OCI-LY7 (cell line): ENCODE data around the gene C1orf115. TPM values are rescaled to one million over a fixed set of nuclear protein-coding genes. Genes with fewer than 3 reads are reported as not detected.
"Not testable (repeated sequence)": the region's sequence is repeated elsewhere in the genome, so short reads cannot be mapped to it uniquely, and the experiment has no call there.

Experiments used
- BruUV-seq: library from RNA; stranded (reverse); fragments of 400-500 nt; replicated peaks from 2 replicates; lab custom pipeline; 2021; lab: Mats Ljungman, UMichigan
- CTCF ChIA-PET: fragments of 300-600 bp; sonication (Branson Sonifier 250); formaldehyde crosslinking; loops from one replicate; lab custom pipeline; 2022; ENCODE audit warnings: antibody characterized with exemption; ENCODE audit not compliant: unreplicated experiment; lab: Charles Lee
- POLR2A ChIA-PET: fragments of 300-600 bp; sonication (Branson Sonifier 250); formaldehyde crosslinking; loops from one replicate; lab custom pipeline; 2022; ENCODE audit warnings: antibody characterized with exemption; lab: Charles Lee
- DNase-seq: peaks from one replicate; pipeline ENCODE4 v3.0.0-alpha.2; 2015; ENCODE audit warnings: low spot score
- H2AFZ ChIP-seq: fragments of 200-600 bp; sonication (generic), shearing (Covaris generic); 2 replicates; pipeline ENCODE4 v1.6.1; 2014; ENCODE audit warnings: mild to moderate bottlenecking, antibody characterized with exemption, low read length, moderate library complexity
- H3K27ac ChIP-seq: fragments of 200-600 bp; sonication (generic); 2 replicates; pipeline ENCODE4 v1.5.1; 2014; ENCODE audit warnings: mixed run types, low read depth, mild to moderate bottlenecking, moderate library complexity, low read length, inconsistent platforms; ENCODE audit not compliant: poor library complexity, severe bottlenecking
- H3K36me3 ChIP-seq: fragments of 200-600 bp; sonication (generic); 2 replicates; pipeline ENCODE4 v1.6.1; 2014; ENCODE audit warnings: mild to moderate bottlenecking, antibody characterized with exemption, low read length, moderate library complexity, mixed read lengths; ENCODE audit not compliant: insufficient read depth
- H3K4me1 ChIP-seq: fragments of 200-600 bp; sonication (generic); 2 replicates; pipeline ENCODE4 v1.5.1; 2014; ENCODE audit warnings: mild to moderate bottlenecking, low read length; ENCODE audit not compliant: insufficient read depth, poor library complexity, severe bottlenecking
- H3K4me2 ChIP-seq: fragments of 200-600 bp; sonication (generic); 2 replicates; pipeline ENCODE4 v1.6.1; 2014; ENCODE audit warnings: mild to moderate bottlenecking, low read length
- H3K4me3 ChIP-seq: fragments of 200-600 bp; sonication (generic); 2 replicates; pipeline ENCODE4 v1.5.1; 2014; ENCODE audit warnings: mild to moderate bottlenecking, low read depth, low read length; ENCODE audit not compliant: poor library complexity, severe bottlenecking
- H3K79me2 ChIP-seq: fragments of 200-600 bp; sonication (generic); 2 replicates; pipeline ENCODE4 v1.6.1; 2016; ENCODE audit warnings: low read depth, mild to moderate bottlenecking, low read length, moderate library complexity, mixed read lengths; ENCODE audit not compliant: insufficient read depth
- H3K9me2 ChIP-seq: fragments of 200-600 bp; sonication (generic); 2 replicates; pipeline ENCODE4 v1.6.1; 2016; ENCODE audit warnings: mild to moderate bottlenecking, low read length, mixed read lengths; ENCODE audit not compliant: insufficient read depth
- H3K9me3 ChIP-seq: fragments of 200-600 bp; sonication (generic); 2 replicates; pipeline ENCODE4 v1.6.1; 2014; ENCODE audit warnings: mild to moderate bottlenecking, mixed run types, low read length, mixed read lengths
- H4K20me1 ChIP-seq: fragments of 200-600 bp; sonication (generic); 2 replicates; pipeline ENCODE4 v1.6.1; 2014; ENCODE audit warnings: mild to moderate bottlenecking, antibody characterized with exemption, low read length, moderate library complexity, mixed read lengths; ENCODE audit not compliant: insufficient read depth
- CTCF ChIP-seq: fragments of 200-600 bp; sonication (generic); conservative IDR thresholded peaks from 2 replicates; pipeline ENCODE4 v1.5.1; 2014; ENCODE audit warnings: mild to moderate bottlenecking, antibody characterized with exemption, low read length, moderate library complexity, mixed read lengths
- EZH2phosphoT487 ChIP-seq: fragments of 200-600 bp; sonication (generic); IDR thresholded peaks from 2 replicates; pipeline ENCODE4 v1.6.1; 2018; ENCODE audit warnings: low read depth, borderline replicate concordance, mild to moderate bottlenecking, mixed run types, antibody characterized with exemption, low read length, moderate library complexity, mixed read lengths
- intact Hi-C: fragments of 100-400 bp; cut with micrococcal nuclease; formaldehyde crosslinking; loops from one replicate; pipeline ENCODE4 v1.10.0; 2022; ENCODE audit not compliant: unreplicated experiment
- total RNA-seq, 2 experiments: library from RNA; depleted of rRNA in 1 of 2; stranded (reverse); fragments of >200 nt in 1 of 2; shearing (Covaris generic) in 1 of 2; gene quantifications; 2 replicates each; pipeline ENCODE4 v1.2.3, GENCODE V29; 2014 to 2022

The C1orf115 gene
- total RNA-seq, 2 experiments from 2014 or later, result not detected

DNA sequence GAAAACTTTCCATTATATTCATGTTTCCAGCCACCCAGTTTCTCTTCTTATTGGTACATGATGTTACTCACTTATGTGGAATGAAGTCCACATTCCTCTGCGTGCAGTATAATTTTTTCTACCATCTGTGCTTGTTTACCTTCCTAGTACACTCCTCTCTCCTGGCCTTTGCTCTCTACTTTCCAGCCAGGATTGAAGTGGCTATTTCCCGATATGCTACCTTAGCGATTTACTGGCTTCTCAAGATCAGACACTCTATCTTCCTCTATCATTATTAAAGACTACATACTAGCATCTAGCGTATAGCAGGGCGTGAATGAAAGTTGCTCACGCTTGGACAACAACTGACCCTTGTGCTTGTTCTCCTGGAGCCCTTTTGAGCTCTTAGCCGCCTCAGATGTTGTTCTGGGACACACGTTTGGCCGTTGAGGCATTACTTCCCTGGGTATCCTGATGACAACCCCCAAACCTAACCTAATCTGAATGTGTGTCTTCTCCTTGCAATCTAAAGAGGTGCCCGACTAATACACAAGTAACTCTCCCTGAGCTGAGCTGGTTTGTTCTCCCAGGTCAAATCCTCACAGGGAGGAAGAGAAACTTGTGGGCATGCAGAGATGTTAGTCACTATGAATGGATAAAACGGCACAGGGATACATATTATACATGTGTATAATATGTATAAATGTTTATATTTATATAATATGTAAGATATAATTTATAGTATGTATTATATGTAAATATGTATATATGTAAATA lies 44.6 kb downstream of the C1orf115 start:
- intact Hi-C loops, result no loop called here
- Histone ChIP-seq H3K9me2 (no peaks in the 10 kb centered on the region), H3K4me3 (no peak overlapping the region), H3K36me3 (no peaks in the 10 kb centered on the region), H3K27ac (no peak overlapping the region), H4K20me1 (no peaks in the 10 kb centered on the region), H3K79me2 (no peaks in the 10 kb centered on the region), H3K4me2 (no peak overlapping the region), H3K4me1 (peaks cover 7% of the 10 kb centered on the region), H2AFZ (no peak overlapping the region), H3K9me3 (no peaks in the 10 kb centered on the region)
- no peak for TF ChIP-seq EZH2phosphoT487
- TF ChIP-seq CTCF, result no peak
- BruUV-seq, result no TSS peak
- no peak for DNase-seq
- POLR2A ChIA-PET, result interaction anchor here (0.6 to 0.7 kb wide), 2 partner anchors 100 to 1360 kb away, joined by 3 to 4 read pairs; no protein-coding TSS in a partner anchor
- CTCF ChIA-PET, result no interaction called here

DNA sequence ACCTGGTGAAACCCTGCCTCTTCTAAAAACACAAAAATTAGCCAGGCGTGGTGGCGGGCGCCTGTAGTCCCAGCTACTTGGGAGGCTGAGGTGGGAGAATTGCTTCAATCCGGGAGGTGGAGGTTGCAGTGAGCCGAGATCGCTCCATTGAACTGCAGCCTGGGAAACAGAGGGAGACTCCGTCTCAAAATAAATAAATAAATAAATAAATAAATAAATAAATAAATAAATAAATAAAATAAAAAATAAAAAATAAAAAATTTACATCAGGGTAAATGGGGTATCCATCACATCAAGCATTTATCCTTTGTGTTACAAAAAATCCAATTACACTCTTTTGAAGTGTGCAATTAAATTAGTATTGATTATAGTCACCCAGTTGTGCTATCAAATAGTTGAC lies 46.1 kb downstream of the C1orf115 start:
- H3K4me1 ChIP-seq, intact Hi-C loops, H3K79me2 ChIP-seq, H3K9me3 ChIP-seq, H4K20me1 ChIP-seq, H3K27ac ChIP-seq, H3K36me3 ChIP-seq, CTCF ChIA-PET, H3K9me2 ChIP-seq, H2AFZ ChIP-seq, DNase-seq, H3K4me2 ChIP-seq, POLR2A ChIA-PET, H3K4me3 ChIP-seq, BruUV-seq: not testable (repeated sequence)

DNA sequence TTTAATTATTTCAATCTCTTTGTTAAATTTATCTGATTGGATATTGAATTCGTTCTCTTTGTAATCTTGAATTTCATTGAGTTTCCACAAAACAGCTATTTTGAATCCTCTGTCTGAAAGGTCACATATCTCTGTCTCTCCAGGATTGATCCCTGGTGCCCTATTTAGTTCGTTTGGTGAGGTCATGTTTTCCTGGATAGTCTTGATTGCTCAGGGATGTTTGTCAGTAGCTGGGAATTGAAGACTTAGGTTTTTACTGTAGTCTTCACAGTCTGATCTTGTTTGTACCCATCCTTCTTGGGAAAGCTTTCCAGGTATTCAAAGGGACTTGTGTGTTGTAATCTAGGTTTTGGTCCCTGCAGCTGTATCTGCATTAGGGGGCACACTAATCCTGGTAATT lies 51.2 kb downstream of the C1orf115 start:
- H2AFZ ChIP-seq, result no peak overlapping the region
- intact Hi-C loops, result no loop called here

More for the DNA sequence above, 51.2 kb downstream of the C1orf115 start:
- TF ChIP-seq CTCF (no peak), EZH2phosphoT487 (no peak)
- DNase-seq, result no peak
- no peaks in the 10 kb centered on the region for H4K20me1 ChIP-seq
- BruUV-seq, result no TSS peak
- H3K9me3 ChIP-seq, result no peaks in the 10 kb centered on the region
- H3K4me1 ChIP-seq, result no peaks in the 10 kb centered on the region
- H3K4me3 ChIP-seq, result no peak overlapping the region
- no peak overlapping the region for H3K4me2 ChIP-seq
- no peaks in the 10 kb centered on the region for H3K79me2 ChIP-seq
- H3K9me2 ChIP-seq, result no peaks in the 10 kb centered on the region
- no peaks in the 10 kb centered on the region for H3K36me3 ChIP-seq
- H3K27ac ChIP-seq, result no peak overlapping the region
- ChIA-PET CTCF (no interaction called here), POLR2A (no interaction called here)
